Neural progenitor cell (in vitro differentiated cells): ENCODE results near the gene POLR1G.
A peak's percentile ranks its signal among the peaks of the same experiment; 100 is the strongest.

Experiments used
- EZH2 ChIP-seq: fragments of 200-600 bp; sonication (generic); IDR thresholded peaks from 2 replicates; pipeline ENCODE4 v1.6.1; 2017; ENCODE audit warnings: antibody characterized with exemption, mild to moderate bottlenecking, moderate library complexity
- TF ChIP-seq, protein P1 (sequence below): fragments of 200-600 bp; sonication (generic); IDR thresholded peaks from 2 replicates; pipeline ENCODE4 v1.5.1; 2017; ENCODE audit warnings: antibody characterized with exemption, mild to moderate bottlenecking

DNA sequence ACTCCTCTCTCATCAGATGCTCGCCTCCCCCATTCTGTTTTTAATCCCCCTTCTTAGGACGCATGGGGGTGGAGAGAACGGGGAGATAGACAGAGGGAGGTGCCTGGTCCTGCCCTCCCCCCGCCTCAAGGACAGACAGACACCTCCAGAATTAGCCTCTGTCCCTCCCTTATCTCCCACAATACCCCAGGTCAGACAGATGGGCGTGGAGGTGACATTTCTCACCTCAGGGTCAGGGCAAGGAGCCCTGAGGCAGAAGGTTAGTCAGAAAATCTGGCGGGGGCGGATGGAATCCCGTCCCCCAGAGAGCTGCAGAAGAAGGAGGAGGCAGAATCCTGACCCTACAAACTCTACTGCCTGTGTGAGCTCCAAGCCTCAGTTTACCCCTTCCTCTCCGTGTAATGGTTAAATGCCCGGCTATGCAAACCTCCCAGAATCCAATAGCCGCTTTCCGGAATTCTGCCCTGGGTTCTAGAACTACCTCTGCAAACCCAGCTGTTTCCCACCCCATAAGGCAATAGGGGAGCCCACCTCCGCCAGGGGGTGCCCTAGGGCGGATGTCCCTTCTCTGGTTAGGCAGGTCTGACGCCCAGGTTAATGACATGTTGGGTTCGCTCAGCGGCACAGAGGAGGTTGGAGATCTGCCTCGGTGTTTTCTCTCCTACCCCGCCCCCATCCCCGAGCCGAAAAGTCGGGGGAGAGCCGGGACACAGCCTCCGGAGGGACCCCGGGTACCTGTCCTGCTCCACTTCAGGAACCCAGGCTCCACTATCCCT lies 2.5 kb upstream of the POLR1G start:
- TF ChIP-seq, protein P1, sequence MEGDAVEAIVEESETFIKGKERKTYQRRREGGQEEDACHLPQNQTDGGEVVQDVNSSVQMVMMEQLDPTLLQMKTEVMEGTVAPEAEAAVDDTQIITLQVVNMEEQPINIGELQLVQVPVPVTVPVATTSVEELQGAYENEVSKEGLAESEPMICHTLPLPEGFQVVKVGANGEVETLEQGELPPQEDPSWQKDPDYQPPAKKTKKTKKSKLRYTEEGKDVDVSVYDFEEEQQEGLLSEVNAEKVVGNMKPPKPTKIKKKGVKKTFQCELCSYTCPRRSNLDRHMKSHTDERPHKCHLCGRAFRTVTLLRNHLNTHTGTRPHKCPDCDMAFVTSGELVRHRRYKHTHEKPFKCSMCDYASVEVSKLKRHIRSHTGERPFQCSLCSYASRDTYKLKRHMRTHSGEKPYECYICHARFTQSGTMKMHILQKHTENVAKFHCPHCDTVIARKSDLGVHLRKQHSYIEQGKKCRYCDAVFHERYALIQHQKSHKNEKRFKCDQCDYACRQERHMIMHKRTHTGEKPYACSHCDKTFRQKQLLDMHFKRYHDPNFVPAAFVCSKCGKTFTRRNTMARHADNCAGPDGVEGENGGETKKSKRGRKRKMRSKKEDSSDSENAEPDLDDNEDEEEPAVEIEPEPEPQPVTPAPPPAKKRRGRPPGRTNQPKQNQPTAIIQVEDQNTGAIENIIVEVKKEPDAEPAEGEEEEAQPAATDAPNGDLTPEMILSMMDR: peak; percentile 69
- TF ChIP-seq EZH2: no peak
